GM12892 (cell line): ENCODE results near the gene NMRK2.
"Not testable (repeated sequence)": the region's sequence is repeated elsewhere in the genome, so short reads cannot be mapped to it uniquely, and the experiment has no call there.

ENCODE experiments used
- DNase-seq: peaks from one replicate; pipeline ENCODE4 v3.0.0; 2011; ENCODE audit not compliant: insufficient read length
- FAIRE-seq: peaks from 2 replicates; lab custom pipeline; 2011; peaks lifted over from hg19 to GRCh38; lab: Jason Lieb, UNC
- POLR2A ChIP-seq: IDR thresholded peaks from 2 replicates; pipeline ENCODE4 v1.6.1; 2011; ENCODE audit warnings: low read depth, low read length, control low read depth
- POLR2AphosphoS5 ChIP-seq: IDR thresholded peaks from 2 replicates; pipeline ENCODE4 v1.6.1; 2011; ENCODE audit warnings: low read depth, low read length, control low read depth
- TAF1 ChIP-seq: IDR thresholded peaks from 2 replicates; pipeline ENCODE4 v1.6.1; 2011; ENCODE audit warnings: low read depth, mild to moderate bottlenecking, control low read depth, low read length, borderline replicate concordance

The NMRK2 gene

DNA sequence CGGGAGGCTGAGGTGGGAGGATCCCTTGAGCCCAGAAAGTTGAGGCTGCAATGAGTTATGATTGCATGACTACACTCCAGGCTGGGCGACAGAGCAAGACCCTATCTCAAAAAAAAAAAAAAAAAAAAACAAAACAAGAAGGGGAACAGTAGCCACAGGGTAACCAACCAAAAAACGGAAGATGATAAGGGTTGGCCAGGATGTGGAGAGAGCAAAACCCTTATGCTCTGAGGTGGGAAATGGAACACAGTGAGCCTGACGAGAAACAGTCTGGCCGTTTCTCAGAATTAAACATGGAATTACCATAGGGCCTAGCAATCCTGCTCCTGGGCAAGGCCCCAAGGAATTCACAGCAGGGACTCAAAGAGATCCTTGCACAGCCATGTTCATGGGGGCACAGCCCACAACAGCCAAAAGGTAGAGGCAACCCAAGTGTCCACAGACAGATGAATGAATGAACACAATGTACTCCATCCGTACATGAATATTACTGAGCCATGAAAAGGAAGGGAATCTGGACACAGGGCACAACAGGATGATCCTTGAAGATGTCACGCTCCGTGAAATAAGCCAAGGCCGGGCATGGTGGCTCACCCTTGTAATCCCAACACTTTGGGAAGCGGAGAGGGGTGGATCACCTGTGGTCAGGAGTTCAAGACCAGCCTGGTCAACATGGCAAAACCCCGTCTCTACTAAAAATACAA is 11.3 kb downstream of the NMRK2 start:
- TF ChIP-seq POLR2AphosphoS5 (no peak), POLR2A (no peak), TAF1 (no peak)
- no peak for FAIRE-seq
- DNase-seq, result no peak

DNA sequence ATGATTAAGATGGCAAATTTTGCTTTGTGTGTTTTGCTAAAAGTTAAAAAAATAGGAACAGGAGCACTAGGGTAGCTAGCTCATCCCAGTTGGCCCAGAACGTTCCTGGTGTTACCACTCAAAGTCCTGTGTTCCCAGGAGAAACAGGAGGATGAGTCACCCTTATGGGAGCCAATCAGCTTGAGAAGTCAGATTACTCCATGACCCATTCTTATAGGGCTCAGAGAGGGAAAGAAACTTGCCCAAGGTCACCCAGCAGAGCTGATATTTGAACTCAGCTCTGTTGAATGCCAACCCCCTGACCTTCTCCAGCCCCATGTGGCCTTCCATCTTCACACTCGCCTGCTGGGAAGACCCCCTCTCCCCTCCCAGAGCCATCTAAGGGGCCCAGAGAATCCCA is 13.0 kb downstream of the NMRK2 start:
- DNase-seq, result no peak
- no peak for FAIRE-seq
- TF ChIP-seq POLR2A (no peak), POLR2AphosphoS5 (no peak), TAF1 (no peak)

DNA sequence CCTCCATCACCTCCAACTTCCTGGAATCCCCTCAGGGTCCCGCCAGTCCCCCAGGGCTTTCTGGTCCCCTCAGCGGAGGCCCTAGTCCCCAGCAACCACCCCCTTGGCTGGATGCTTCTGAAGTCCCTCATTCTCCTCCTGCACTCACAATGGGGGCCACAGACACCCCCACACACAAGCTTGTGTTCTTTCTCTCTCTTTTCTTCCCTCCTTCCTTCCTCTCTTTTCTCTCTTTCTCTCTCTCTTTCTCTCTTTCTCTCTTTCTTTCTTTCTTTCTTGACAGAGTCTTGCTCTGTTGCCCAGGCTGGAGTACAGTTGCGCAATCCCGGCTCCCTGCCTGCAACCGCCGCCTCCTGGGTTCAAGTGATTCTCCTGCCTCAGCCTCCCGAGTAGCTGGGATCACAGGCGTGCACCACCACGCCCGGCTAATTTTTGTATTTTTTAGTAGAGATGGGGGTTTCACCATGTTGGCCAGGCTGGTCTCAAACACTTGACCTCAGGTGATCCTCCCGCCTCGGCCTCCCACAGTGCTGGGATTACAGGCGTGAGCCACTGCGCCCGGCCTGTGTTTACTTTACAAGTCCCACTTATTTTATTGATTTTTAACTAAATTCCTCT is 14.6 kb downstream of the NMRK2 start:
- FAIRE-seq, DNase-seq: not testable (repeated sequence)

DNA sequence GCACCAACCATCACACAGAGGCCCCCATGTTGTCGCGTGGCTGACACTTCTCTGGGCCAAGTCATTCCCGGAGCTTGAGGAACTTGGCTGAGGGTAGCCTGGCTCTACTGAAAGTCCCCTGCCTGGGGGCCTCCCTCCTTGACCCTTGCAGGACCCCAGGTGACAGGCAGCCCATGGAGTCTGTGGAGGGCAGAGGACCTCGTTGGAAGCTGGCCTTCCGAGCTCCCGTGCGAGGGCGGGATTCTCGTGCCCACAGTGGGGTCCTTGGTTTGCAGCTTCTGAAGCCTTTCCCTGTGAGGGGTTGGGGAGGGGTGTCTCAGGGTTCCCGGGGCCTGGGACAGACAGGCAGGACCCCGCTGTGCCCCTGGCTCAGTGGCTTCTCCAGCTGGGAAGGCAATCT is 16.4 kb downstream of the NMRK2 start:
- TF ChIP-seq POLR2AphosphoS5 (no peak), TAF1 (no peak), POLR2A (no peak)
- FAIRE-seq (no peak), DNase-seq (no peak)

DNA sequence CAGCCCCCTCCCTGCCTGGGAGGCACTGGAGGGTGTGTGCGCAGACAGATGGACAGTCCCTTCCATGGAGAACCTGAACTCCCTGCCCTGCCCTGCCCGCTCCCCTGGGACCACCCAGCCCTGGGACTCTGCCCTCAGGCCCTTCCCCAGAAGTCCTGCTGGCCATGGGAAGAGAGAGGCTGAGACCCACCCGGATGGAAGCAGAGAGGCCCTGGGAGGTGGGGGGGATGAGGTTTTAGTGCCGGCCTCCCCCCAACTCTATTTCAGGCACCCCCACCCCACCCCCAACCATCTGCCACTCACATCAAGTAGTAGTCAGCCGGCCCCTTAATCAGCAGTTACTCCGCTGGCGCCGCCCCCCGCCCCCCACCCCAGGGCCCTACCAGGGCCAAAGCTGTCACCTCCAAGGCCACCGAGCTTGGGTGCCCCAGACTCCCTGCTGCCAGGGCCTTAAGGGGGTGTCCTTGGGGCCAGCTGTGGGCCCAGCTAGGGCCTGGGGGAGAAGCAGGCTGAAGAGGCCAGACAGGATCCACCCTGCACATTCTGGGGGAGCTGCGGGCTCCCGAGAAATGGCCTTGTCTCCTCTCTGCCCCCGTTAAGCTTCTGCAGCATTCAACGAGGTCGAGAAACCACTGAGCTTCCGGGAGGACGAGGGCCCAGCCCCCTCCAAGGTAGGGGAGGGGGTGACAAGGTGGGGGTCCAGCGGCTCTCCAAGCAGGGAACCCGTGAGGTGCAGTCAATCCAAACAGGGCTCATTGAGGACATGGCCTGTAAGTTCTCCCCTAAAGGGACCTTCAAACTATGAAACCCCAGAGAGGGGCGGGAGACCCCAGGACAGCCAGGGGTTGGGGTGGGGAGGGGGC is 17.4 kb downstream of the NMRK2 start:
- TF ChIP-seq POLR2A (no peak), TAF1 (no peak), POLR2AphosphoS5 (no peak)
- DNase-seq, result no peak
- no peak for FAIRE-seq

DNA sequence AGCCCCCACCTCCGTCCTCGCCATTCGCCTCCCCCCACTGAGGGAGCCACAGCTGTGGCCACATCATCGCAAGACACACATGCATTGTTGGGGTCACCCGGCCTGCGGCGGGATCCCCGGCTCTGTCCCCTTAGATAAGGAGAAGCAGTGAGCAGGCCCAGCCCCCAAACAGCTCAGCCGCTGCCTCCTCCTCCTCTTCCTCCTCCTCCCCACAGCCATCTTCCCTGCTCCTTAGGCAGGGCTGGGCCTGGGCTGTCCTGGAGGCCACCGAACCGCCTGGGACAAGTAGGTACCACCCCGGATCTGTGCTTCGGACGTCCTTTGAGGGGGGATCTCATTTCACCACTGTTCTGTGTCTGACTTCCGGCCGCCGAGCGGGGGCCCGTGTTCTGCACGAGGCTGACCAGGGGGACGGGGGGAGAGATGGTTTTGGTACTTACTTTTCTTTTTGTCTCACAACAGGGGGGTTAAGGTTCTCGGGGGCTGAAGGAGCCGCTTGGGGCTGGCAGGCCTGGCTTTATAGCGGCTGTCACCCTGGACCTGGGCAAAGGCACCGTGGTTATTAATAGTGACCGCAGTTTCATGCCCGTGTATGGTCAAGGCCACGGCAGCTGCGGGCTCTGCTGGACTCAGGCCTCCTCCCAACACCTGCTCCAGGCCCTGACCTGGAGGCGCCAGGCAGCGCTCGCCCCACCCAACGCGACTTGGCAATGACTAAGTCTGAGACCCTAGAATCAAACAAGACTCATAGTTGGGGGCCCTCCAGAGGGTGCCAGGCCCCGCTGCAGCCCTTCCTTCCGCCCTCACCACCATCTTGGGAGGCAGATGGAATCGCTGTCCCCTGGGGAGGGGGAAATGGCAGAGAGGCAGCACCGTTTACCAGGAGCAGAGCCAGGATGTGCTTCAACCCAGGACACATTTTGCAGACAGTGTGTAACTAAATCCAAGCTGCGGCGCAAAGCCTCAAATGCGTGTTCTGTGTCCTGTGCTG is 18.3 kb downstream of the NMRK2 start:
- TF ChIP-seq POLR2AphosphoS5, result no peak
- no peak for TF ChIP-seq POLR2A
- TF ChIP-seq TAF1, result no peak
- DNase-seq (no peak), FAIRE-seq (no peak)

DNA sequence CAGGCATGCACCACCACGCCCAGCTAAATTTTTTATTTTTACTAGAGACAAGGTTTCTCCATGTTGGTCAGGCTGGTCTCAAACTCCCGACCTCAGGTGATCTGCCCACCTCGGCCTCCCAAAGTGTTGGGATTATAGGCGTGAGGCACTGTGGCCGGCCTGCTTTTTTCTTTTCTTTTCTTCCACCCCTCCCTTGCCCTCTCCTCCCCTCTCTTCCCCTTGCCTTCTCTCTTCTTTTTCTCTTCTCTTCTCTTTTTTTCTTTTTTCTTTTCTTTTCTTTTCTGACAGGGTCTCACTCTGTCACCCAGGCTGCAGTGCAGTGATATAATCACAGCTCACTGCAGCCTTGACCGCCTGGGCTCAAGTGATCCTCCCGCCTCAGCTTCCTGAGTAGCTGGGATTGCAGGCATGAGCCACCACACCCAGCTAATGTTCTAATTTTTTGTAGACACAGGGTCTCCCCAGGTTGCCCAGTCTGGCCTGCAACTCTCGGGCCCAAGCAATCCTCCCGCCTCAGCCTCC is 19.9 kb downstream of the NMRK2 start:
- FAIRE-seq, DNase-seq: not testable (repeated sequence)

DNA sequence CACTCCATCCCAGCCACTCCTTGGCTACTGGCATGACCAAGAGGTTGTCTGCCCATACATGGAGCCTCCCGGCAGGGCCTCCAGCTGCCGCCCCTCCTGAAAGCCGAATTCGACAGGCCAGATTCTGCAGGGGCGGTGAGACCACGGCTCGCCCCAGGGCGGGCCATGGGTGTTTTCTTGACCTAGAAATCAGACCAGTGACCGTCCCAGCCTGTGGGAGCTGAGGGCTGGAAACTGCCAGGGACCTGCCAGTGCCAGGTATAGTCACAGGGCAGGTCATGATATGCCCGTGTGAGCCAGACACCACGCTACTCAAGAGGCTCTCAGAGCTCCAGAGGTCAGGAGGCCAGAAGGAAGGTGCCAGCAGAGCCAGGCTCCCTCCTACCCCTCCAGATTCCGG is 21.2 kb downstream of the NMRK2 start:
- no peak for TF ChIP-seq POLR2AphosphoS5
- no peak for TF ChIP-seq POLR2A
- no peak for TF ChIP-seq TAF1
- no peak for FAIRE-seq
- no peak for DNase-seq

DNA sequence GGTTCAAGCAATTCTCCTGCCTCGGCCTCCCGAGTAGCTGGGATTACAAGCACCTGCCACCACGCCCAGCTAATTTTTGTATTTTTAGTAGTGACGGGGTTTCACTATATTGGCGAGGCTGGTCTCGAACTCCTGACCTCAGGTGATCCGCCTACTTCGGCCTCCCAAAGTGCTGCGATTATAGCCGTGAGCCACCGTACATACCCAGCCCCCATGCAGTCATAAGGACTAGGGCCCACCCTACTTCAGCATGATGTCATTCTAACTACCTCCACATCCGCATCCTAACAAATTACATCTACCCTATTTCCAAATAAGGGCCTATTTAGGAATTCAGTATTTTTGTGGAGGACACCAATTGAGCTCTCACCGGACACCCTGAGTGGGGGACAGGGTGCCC is 22.4 kb downstream of the NMRK2 start:
- DNase-seq, FAIRE-seq: not testable (repeated sequence)

DNA sequence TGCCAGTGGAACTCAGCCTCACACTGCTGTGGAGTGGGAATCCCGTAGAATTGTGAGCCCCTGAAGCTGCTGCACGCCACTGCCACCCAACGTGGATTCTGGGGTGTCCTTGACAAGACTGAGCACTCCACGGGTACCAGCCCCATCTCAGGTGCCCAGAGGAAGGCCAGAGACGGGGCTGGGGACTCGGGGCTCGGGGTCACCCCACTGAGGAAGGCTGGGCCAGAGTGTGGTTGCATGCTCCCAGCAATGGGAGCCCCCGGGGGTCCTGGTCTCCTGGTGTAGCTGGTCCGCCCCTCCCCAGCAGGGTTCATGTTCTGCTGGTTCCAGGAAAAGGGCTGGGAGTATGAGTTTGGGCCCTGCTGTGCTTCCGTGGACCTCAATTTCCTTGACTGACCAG is 22.8 kb downstream of the NMRK2 start:
- TF ChIP-seq POLR2AphosphoS5, result no peak
- TF ChIP-seq POLR2A, result no peak
- TF ChIP-seq TAF1, result no peak
- no peak for FAIRE-seq
- no peak for DNase-seq

DNA sequence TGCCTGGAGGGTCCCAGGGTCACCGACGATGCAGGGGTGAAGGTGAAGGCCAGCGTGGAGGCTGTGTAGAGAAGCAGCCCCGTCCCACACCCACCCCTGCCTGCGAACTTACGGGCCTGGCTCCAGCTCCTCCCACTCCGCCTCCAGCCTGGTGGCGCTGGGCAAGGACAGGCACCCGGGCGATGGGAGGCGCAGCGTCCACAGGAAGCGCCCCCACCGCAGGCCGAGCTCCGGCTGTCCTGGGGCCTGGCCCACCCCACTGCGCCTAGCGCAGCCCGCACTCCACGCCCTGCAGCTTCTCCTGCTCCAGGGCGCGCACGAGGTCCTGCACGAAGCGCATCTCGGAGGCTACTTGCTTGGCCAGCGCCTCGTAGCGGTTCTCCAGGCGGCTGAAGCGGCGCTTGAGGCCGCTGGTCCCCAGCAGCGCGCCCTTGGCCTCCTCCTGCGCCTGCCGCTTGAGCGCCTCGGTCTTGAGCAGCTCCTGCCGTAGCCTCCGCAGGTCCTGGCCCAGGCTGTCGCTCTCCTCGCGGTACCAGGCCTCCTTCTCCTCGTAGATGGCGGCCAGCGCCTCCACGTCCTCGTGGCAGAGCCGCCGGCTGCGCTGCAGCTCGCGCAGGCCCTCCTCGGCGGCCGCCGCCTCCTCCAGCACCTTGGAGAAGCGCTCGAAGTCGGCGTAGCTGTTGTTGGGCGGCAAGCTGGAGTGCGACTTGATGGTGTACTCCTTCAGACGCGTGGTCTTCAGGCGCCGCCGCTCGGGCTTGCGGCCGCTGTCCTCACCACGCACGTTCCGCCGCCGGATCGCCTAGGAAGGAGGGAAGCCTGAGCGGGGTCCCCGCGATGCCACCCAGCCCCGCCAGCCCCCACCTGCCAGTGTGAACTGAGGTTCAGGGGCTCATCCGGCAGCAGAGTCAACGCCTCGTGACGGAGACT is 26.2 kb downstream of the NMRK2 start:
- DNase-seq (no peak), FAIRE-seq (no peak)
- no peak for TF ChIP-seq POLR2AphosphoS5
- TF ChIP-seq POLR2A, result no peak
- no peak for TF ChIP-seq TAF1
